ENCODE measurements around the gene C1GALT1.
"Not testable (repeated sequence)": the region's sequence is repeated elsewhere in the genome, so short reads cannot be mapped to it uniquely, and the experiment has no call there.

The C1GALT1 gene

DNA sequence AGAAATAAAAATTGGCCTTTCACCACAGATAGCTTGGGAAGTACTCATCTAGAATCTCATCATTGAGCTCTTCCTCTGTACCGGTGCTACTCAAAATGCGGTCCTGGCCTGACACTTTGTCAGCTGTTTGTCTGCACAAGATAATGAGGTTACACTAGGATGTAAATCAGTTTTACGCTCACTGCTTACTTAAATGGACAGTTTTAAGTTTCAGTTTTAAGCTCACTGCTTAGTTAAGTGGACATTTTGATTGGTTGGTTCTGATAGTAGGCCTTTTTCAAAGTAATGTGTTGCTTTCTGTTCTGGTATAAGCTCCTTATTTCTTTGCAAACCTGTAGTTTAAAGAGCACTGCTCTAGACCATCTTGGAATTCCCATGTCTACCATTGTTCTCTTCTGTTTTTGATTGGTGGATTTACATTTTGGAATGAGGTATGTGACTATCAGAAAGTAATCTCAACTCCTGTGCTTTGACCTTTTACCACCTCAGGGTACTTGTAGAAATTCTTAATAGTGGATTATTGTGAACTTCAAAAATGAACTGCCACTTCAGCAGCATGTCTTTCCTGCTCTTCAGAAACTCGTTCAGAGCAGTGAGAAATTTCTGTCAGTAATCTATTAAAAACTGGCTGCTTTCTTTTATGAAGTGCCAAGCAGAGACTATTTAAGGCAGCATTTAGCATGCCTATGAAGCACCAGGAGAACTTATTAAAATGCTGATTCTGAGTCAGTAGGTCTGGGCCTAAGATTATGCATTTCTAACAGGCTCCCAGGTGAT lies 55.0 kb downstream of the C1GALT1 start:
- no peak for DNase-seq (ENCODE audit: low read depth in 3 of 3)

- no peak for DNase-seq (ENCODE audit: low read depth in 3 of 3)
Measured at GRCh38 chr7:7237978-7238267, 55.6 kb downstream of the C1GALT1 start.

DNA sequence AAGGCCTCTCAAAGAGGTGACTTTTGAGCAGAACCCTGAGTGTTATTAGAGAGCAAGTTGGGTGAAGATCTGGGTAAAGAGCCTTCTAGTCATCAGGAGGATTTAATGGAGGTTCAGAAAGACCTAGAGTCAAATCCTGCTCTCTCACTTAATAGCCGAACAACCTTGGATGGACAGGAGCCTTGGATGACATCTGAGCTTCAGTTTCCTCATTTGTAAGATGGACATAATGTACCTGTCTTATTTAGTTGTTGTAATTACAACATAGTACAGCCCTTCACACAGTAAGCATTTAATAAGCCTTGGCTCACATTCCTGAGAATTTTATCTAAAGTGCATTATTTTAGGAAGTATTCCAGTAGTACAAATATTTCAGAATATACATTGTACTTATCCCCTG lies 57.0 kb downstream of the C1GALT1 start:
- DNase-seq (ENCODE audit: low read depth in 3 of 3), result no peak

- DNase-seq (ENCODE audit: low read depth in 3 of 3), result no peak
Measured at GRCh38 chr7:7242899-7243298, 60.6 kb downstream of the C1GALT1 start.

DNA sequence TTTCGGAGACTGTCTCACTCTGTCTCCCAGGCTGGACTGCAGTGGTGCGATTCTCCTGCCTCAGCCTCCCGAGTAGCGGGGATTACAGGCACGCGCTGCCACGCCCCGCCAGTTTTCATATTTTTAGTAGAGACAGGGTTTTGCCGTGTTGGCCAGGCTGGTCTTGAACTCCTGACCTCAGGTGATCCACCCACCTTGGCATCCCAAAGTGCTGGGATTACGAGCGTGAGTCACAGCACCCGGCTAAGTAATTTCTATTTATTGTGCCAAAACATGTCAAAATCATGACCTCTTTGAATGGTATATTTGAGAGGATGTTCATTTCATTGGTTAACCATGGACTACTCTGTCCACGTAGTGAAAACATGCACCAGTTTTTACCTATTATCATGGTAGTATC lies 62.9 kb downstream of the C1GALT1 start:
- DNase-seq (ENCODE audit: low read depth in 3 of 3), result not testable (repeated sequence)

DNA sequence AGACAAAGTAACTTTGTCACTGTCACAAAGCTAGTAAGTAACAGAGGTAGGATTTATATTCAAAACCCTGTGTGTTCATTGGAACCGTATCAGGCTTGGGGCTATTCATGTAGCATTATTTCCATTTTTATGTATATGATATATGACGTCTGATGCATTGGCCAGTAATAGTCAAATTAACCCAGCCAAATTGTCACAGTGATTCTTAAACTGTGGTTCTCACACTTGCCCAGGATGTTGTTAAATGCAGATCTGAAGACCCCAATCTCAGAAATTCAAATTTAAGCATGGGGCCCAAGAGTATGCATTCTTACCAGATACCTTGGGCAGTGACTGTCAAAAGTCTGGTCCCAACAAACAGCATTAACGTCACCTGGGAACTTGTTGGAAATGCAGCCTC lies 63.9 kb downstream of the C1GALT1 start:
- no peak for DNase-seq (ENCODE audit: low read depth in 3 of 3)

DNA sequence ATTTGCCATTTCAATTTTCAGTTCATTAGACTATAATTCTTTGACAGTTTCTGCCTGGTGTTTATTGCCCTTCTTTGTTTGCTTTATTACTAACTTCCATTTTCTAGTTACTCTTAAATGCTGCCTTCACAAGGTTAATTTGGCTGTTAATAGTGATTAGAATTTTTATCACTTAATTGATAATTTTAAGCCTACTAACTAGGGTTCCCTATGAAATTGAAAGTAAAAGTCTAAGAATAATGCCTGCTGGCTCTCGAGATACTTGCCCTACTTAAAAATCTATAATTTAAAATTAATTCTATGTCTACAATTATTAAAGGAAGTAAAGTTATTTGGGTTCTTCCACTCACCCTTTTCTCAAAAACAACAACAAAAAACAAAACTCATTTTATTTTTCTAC lies 65.3 kb downstream of the C1GALT1 start:
- DNase-seq (ENCODE audit: low read depth in 3 of 3), result no peak

GRCh38 chr7:7249814-7250213 lies 67.5 kb downstream of the C1GALT1 start:
- DNase-seq (ENCODE audit: low read depth in 3 of 3), result no peak

DNA sequence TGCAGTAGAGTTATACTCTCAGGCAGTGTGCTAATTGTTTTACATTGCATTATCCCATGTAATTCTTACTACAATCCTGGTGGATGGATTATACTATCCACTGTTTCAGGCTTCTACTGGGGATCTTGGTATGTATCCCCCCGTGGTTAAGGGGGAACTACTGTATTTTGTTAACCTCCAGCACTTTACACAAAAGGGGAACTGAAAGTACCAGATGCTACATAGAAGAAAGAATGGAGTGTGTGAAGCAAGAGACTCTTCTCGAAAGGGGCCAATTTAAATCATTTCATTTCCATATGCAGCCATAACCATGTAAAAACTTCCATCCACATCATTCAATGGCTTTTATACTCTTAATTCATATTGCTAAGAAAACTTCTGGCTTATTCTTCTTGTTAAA lies 69.4 kb downstream of the C1GALT1 start:
- DNase-seq (ENCODE audit: low read depth in 3 of 3), result no peak

- no peak for DNase-seq (ENCODE audit: low read depth in 3 of 3)
Measured at GRCh38 chr7:7254319-7254718, 72.0 kb downstream of the C1GALT1 start.

DNA sequence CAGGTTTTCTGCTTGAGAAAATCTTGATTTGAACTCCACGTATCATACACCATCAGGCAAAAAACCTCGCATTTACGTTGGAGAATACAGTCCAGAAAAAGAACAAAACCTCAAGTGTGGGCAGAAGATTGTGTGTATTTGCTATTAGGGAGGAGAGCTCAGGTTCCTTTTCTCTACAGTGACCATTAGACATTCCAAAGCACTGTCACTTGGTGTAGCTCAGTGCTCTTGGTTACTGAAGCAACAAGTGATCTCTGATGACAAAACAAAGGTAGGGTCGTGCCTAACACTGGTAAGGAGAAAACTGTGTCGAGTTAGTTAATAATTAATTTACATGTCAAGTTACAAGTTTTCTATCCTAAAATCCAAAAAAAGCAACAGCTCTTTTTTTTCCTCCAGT lies 72.6 kb downstream of the C1GALT1 start:
- no peak for DNase-seq (ENCODE audit: low read depth in 3 of 3)

- no peak for DNase-seq (ENCODE audit: low read depth in 3 of 3)
Measured at GRCh38 chr7:7256731-7257274, 74.5 kb downstream of the C1GALT1 start.

DNA sequence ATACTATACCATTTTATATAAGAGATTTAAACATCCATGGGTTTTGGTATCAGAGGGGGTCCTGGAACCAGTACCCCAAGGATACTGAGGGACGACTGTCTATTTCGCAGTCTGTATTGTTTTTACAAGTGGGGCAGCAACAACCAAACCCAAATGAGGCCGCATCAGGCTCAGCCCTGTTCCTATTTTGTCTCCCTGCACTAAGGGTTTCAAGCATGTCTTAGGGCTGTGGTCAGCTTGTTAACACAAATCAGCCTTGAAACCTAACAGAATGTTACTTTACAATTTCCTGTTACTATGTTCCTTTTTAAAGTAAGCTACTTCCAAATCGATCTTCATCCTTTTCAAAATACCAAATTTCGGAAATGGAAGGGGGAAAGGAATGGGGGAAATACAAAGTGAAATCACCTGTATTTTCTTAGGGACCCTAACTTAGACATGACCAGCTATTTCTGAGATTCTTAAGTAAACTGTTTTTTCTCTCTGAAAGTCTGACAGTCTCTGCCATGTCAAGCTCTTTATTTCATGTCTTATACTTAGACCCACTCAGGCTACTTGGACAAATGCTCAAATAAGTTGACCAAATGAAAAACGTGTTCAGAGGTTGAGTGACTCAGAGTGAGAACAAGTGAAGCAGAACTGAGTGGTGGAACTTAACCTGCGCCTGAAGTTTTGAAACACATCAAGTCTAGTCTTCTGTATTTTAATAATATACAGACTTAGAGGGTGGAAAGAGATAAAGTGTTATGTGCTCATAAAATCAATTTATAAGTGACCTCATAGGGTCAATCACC lies 75.8 kb downstream of the C1GALT1 start:
- no peak for DNase-seq (ENCODE audit: low read depth in 3 of 3)

DNA sequence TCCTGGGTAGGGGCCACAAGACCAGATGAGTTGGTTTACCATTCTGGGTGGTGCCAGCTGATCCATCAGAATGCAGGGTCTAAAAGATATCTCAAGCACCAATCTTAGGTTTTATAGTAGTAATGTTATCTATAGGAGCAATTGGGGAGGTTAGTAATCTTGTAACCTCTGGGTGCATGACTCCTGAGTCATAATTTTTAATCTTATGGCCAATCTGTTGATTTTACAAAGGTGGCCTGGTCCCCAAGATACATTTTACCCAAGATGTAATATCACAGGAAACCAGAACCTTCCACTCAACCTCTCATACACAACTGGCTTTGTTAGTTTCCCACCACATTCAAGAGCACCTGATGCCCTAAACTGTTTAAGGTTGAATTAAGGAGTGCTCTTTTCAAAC lies 79.5 kb downstream of the C1GALT1 start:
- no peak for DNase-seq (ENCODE audit: low read depth in 3 of 3)

- no peak for DNase-seq (ENCODE audit: low read depth in 3 of 3)
Measured at GRCh38 chr7:7263297-7264230, 81.2 kb downstream of the C1GALT1 start.

DNA sequence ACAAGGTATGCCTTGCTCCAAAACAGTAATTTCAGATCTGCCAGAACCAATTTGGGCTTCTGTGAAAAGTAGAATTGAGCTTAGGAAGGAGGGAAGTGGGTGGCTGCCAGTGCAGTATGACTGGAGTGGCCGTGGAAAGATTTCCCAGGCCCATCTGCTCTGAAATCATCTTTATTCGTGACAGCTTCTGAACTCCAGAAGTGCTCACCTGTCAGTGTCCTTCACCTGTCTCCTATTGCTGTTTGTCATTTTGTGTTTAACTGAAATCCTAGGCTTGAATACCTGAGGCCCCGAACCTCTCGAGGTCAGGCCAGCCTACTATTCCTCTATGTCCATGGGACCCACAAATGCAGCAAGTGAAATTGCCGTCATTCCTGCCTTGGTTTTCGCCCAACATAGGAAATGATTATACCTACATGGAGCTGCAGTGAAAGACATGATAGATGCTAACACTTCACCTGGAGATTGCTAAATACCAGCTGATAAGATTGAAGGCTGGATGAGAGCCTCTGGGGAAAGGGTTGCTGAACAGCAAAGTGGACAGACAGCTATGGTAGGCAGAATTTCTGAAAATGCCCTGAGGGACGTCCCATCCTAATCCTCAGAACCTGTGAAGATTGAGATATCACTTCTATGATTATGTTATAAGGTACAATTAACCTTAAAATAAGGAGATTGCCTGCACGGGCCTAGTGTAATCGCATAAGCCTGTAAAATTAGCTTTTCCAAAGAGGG lies 82.1 kb downstream of the C1GALT1 start:
- no peak for DNase-seq (ENCODE audit: low read depth in 3 of 3)

- no peak for DNase-seq (ENCODE audit: low read depth in 3 of 3)
Measured at GRCh38 chr7:7265081-7266075, 83.0 kb downstream of the C1GALT1 start.

- DNase-seq (ENCODE audit: low read depth in 3 of 3), result no peak
Measured at GRCh38 chr7:7266257-7266881, 84.0 kb downstream of the C1GALT1 start.

DNA sequence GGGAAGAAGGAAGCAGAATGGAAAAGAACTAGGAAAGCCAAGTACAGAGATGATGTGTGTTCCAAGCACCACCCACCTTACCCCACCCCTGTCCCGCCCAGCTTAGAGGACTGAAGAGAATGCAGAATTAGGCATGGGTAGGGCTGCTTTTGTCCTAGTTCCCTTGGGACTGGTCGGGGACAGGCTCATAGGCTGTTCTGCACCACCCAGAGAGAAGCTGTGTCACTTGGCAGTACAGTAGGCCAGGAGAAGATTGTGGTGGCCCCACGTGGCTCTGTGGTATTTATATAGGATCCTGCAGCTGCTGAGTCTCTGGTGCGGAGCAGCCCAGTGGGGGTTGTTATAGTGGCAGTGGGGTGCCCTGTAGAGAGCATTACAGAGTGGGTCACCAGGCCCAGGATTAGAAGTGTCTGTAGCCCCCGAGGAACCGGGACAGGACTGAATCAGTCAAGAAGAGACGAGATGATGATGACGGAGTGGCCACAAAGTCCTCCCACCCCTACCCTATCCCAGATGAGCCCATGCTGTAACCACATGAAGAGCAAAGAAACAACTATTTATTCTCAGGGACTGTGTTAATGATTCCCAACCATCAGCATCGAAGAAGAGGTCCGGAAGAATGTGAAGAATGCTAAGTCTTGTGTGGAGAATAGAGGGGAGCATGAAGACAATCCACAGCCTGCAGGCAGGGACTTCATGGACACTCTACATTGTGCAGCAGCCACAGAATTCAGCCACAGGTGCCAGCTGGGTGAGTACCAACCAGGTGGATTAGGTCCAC lies 88.9 kb downstream of the C1GALT1 start:
- DNase-seq (ENCODE audit: low read depth in 3 of 3), result no peak

All from stimulated activated CD4-positive, alpha-beta T cell treated with anti-CD3 and anti-CD28 coated beads, TNF-alpha, amount 100 ng/mL, for 48 hours (primary cell).